H1 (cell line): ENCODE data around the gene FGF3. TPM values are rescaled to one million over a fixed set of nuclear protein-coding genes. Genes with fewer than 3 reads are reported as not detected.

Source experiments
- CTCF ChIA-PET: fragments of 300-600 bp; sonication (Branson Sonifier 250); formaldehyde crosslinking; loops from one replicate; lab custom pipeline; 2021; ENCODE audit not compliant: partially characterized antibody; lab: Charles Lee
- POLR2A ChIA-PET: fragments of 300-600 bp; sonication (Branson Sonifier 250); formaldehyde crosslinking; loops from one replicate; lab custom pipeline; 2021; ENCODE audit warnings: inconsistent platforms; ENCODE audit not compliant: partially characterized antibody; lab: Charles Lee
- DNase-seq, 2 experiments: peaks; one replicate each; pipeline versions ENCODE4 v3.0.0 to v3.0.0-alpha.2; 2010 to 2022; ENCODE audit warnings: low spot score in 2 of 2, low read depth in 1 of 2, mixed read lengths in 1 of 2
- FAIRE-seq: peaks from 2 replicates; lab custom pipeline; 2011; peaks lifted over from hg19 to GRCh38; lab: Jason Lieb, UNC
- H2AFZ ChIP-seq: 2 replicates; pipeline ENCODE4 v1.8.1; 2012; ENCODE audit warnings: low read length, inconsistent platforms
- H2AK5ac ChIP-seq: 2 replicates; pipeline ENCODE4 v1.6.1; 2013; ENCODE audit warnings: low read depth, low read length
- H2BK120ac ChIP-seq: replicated peaks from 2 replicates; pipeline ENCODE3; 2013; ENCODE audit warnings: low read depth, low read length, inconsistent platforms
- H2BK12ac ChIP-seq: 2 replicates; pipeline ENCODE4 v1.6.1; 2013; ENCODE audit warnings: low read depth, low read length
- H2BK15ac ChIP-seq: 2 replicates; pipeline ENCODE4 v1.6.1; 2013; ENCODE audit warnings: low read length
- H2BK20ac ChIP-seq: 2 replicates; pipeline ENCODE4 v1.6.1; 2013; ENCODE audit warnings: low read length
- H2BK5ac ChIP-seq: 2 replicates; pipeline ENCODE4 v1.6.1; 2013; ENCODE audit warnings: low read depth, low read length
- H3K14ac ChIP-seq: 2 replicates; pipeline ENCODE4 v1.6.1; 2013; ENCODE audit warnings: inconsistent platforms; ENCODE audit not compliant: insufficient read length
- H3K18ac ChIP-seq: 2 replicates; pipeline ENCODE4 v1.6.1; 2013; ENCODE audit warnings: low read length; ENCODE audit errors: extremely low read depth
- H3K23ac ChIP-seq: 2 replicates; pipeline ENCODE4 v1.6.1; 2013; ENCODE audit warnings: inconsistent platforms; ENCODE audit not compliant: insufficient read length
- H3K23me2 ChIP-seq: 2 replicates; pipeline ENCODE4 v1.6.1; 2013; ENCODE audit warnings: low read depth, low read length
- H3K27ac ChIP-seq: 2 replicates; pipeline ENCODE4 v1.6.1; 2011; ENCODE audit warnings: low read depth, low read length, inconsistent platforms
- H3K27me3 ChIP-seq, 4 experiments: replicated peaks in 1 of 4; 1 replicate in 1 of 4; 2 replicates in 3 of 4; pipeline versions ENCODE4 v1.6.1 to v1.8.1; 2011 to 2013; ENCODE audit warnings: low read length in 3 of 4, mild to moderate bottlenecking in 3 of 4, inconsistent platforms in 2 of 4, mixed read lengths in 2 of 4, moderate library complexity in 1 of 4; ENCODE audit not compliant: control insufficient read depth in 3 of 4, insufficient read depth in 3 of 4; ENCODE audit errors: extremely low read depth in 1 of 4
- H3K36me3 ChIP-seq, 4 experiments: 2 replicates each; pipeline versions ENCODE4 v1.6.1 to v1.8.1; 2011 to 2013; ENCODE audit warnings: mild to moderate bottlenecking in 4 of 4, low read length in 3 of 4, moderate library complexity in 2 of 4, control low read depth in 1 of 4, inconsistent platforms in 1 of 4; ENCODE audit not compliant: insufficient read depth in 4 of 4, control insufficient read depth in 2 of 4
- H3K4ac ChIP-seq: replicated peaks from 2 replicates; pipeline ENCODE3; 2013; ENCODE audit warnings: low read length, low read depth, mixed read lengths, inconsistent platforms; ENCODE audit not compliant: insufficient read length
- H3K4me1 ChIP-seq, 4 experiments: replicated peaks in 1 of 4; 1 replicate in 1 of 4; 2 replicates in 3 of 4; pipeline versions ENCODE4 v1.6.1 to v1.8.1; 2011 to 2013; ENCODE audit warnings: low read length in 3 of 4, inconsistent platforms in 2 of 4, mixed read lengths in 1 of 4; ENCODE audit not compliant: insufficient read depth in 4 of 4, control insufficient read depth in 3 of 4
- H3K4me2 ChIP-seq, 2 experiments: 2 replicates each; pipeline versions ENCODE4 v1.6.1 to v1.8.1; 2011 to 2013; ENCODE audit warnings: low read depth in 2 of 2, low read length in 2 of 2, control low read depth in 1 of 2, inconsistent platforms in 1 of 2, mild to moderate bottlenecking in 1 of 2; ENCODE audit not compliant: insufficient read depth in 1 of 2
- H3K4me3 ChIP-seq, 4 experiments: fragments of 200-600, 300-600 bp in 1 of 4; sonication (generic), shearing (Covaris generic), sonication (Bioruptor Twin) in 1 of 4; 2 replicates each; pipeline versions ENCODE4 v1.5.1 to v1.8.1; 2011 to 2016; ENCODE audit warnings: low read length in 4 of 4, low read depth in 3 of 4, control low read depth in 2 of 4, inconsistent platforms in 2 of 4, mild to moderate bottlenecking in 2 of 4, mixed read lengths in 1 of 4, moderate library complexity in 1 of 4; ENCODE audit not compliant: insufficient read depth in 2 of 4; ENCODE audit errors: extremely low read depth in 1 of 4
- H3K56ac ChIP-seq: replicated peaks from 2 replicates; pipeline ENCODE3; 2013; ENCODE audit warnings: low read depth, mild to moderate bottlenecking, mixed read lengths, low read length, inconsistent platforms; ENCODE audit not compliant: insufficient read length
- H3K79me1 ChIP-seq: 2 replicates; pipeline ENCODE4 v1.6.1; 2013; ENCODE audit warnings: low read depth, low read length, control low read depth
- H3K79me2 ChIP-seq, 2 experiments: 2 replicates each; pipeline versions ENCODE4 v1.6.1 to v1.8.1; 2012 to 2013; ENCODE audit warnings: low read length in 2 of 2, mild to moderate bottlenecking in 2 of 2, inconsistent platforms in 1 of 2; ENCODE audit not compliant: insufficient read depth in 2 of 2, control insufficient read depth in 1 of 2
- H3K9ac ChIP-seq, 4 experiments: replicated peaks in 1 of 4; 1 replicate in 1 of 4; 2 replicates in 3 of 4; pipeline versions ENCODE4 v1.6.1 to v1.8.1; 2011 to 2013; ENCODE audit warnings: low read depth in 3 of 4, low read length in 3 of 4, control low read depth in 2 of 4, mild to moderate bottlenecking in 2 of 4, moderate library complexity in 2 of 4, inconsistent platforms in 1 of 4; ENCODE audit errors: extremely low read depth in 1 of 4
- H3K9me3 ChIP-seq, 2 experiments: 2 replicates each; pipeline versions ENCODE4 v1.6.1 to v1.8.1; 2012 to 2013; ENCODE audit warnings: mild to moderate bottlenecking in 2 of 2, moderate library complexity in 2 of 2, control low read depth in 1 of 2, inconsistent platforms in 1 of 2, low read depth in 1 of 2, low read length in 1 of 2, mixed read lengths in 1 of 2; ENCODE audit not compliant: insufficient read depth in 2 of 2
- H4K20me1 ChIP-seq, 2 experiments: replicated peaks in 1 of 2; 2 replicates each; pipeline versions ENCODE3 to v1.8.1; 2011 to 2013; ENCODE audit warnings: inconsistent platforms in 2 of 2, low read length in 2 of 2, mild to moderate bottlenecking in 1 of 2; ENCODE audit not compliant: insufficient read depth in 2 of 2, control insufficient read depth in 1 of 2
- H4K5ac ChIP-seq: 2 replicates; pipeline ENCODE4 v1.6.1; 2013; ENCODE audit warnings: low read length, low read depth, mixed read lengths, inconsistent platforms; ENCODE audit not compliant: insufficient read length
- H4K8ac ChIP-seq: 2 replicates; pipeline ENCODE4 v1.8.0; 2013; ENCODE audit warnings: mild to moderate bottlenecking, moderate library complexity, low read length, inconsistent platforms; ENCODE audit not compliant: insufficient read depth; ENCODE audit errors: extremely low read depth
- H4K91ac ChIP-seq: replicated peaks from 2 replicates; pipeline ENCODE3; 2013; ENCODE audit warnings: low read length, mixed read lengths, inconsistent platforms; ENCODE audit not compliant: insufficient read length
- BACH1 ChIP-seq: IDR thresholded peaks from 2 replicates; pipeline ENCODE4 v1.6.1; 2012; ENCODE audit warnings: low read length, improper control_type of control experiment
- CTBP2 ChIP-seq: IDR thresholded peaks from 2 replicates; pipeline ENCODE4 v1.7.0; 2011; ENCODE audit warnings: borderline replicate concordance, mild to moderate bottlenecking, moderate library complexity, mixed read lengths, low read length; ENCODE audit not compliant: insufficient read depth, insufficient read length
- GABPA ChIP-seq: IDR thresholded peaks from 2 replicates; pipeline ENCODE4 v1.6.1; 2011; ENCODE audit warnings: mild to moderate bottlenecking, low read length, moderate library complexity, borderline replicate concordance; ENCODE audit not compliant: insufficient read depth
- JUN ChIP-seq: IDR thresholded peaks from 2 replicates; pipeline ENCODE4 v1.6.1; 2011; ENCODE audit warnings: low read depth, mild to moderate bottlenecking, improper control_type of control experiment, low read length
- WGBS, 2 experiments: shearing (Covaris generic) in 1 of 2; methylation state at CpG; one replicate each; pipeline versions ENCODE4 v1.1.6 to v1.1.7; 2013 to 2015; ENCODE audit warnings: low lambda C conversion rate in 2 of 2, mixed read lengths in 2 of 2, inconsistent platforms in 1 of 2, low coverage in 1 of 2, missing lambda C conversion rate in 1 of 2; ENCODE audit not compliant: insufficient replicate concordance in 2 of 2, insufficient coverage in 1 of 2, insufficient read length in 1 of 2; ENCODE audit errors: extremely low coverage in 1 of 2, missing lambda C conversion rate in 1 of 2; 5-methylcytosine and 5-hydroxymethylcytosine counted together
- polyA plus RNA-seq, 7 experiments: library from polyadenylated mRNA; depleted of rRNA in 3 of 7; stranded (reverse) in 5 of 7; unstranded in 2 of 7; fragments of >200 nt in 5 of 7; fragments of 200-250 nt in 2 of 7; gene quantifications; 1 replicate in 5 of 7; 2 replicates in 1 of 7; 4 replicates in 1 of 7; pipeline versions ENCODE4 v1.2.1 to v1.2.3, GENCODE V29; 2011 to 2013; ENCODE audit warnings: missing spikeins in 2 of 7, mixed read lengths in 2 of 7
- total RNA-seq: library from RNA; stranded (reverse); fragmentation: NEBNext Ultra II Directional; extraction: Animal tissue kit (Norgen Biotek cat#: 25700); gene quantifications from 2 replicates; pipeline ENCODE4 v1.2.1, GENCODE V29; 2021

The FGF3 gene
- total and polyA plus RNA-seq, 2 of the 8 experiments (the other 6 are each of a cell fraction or from before 2014, with no cell fraction given) = not detected

- Histone ChIP-seq H3K79me1 (no peaks in the 10 kb centered on the region), H3K18ac (no peak overlapping the region), H2BK12ac (no peak overlapping the region), H2AK5ac (no peak overlapping the region), H3K4me3 (no peak overlapping the region), H3K14ac (no peak overlapping the region), H3K27me3 (no peaks in the 10 kb centered on the region; a peak in 1 of 7 replicates), H3K9me3 (peaks cover 6 to 7% of the 10 kb centered on the region in 2 experiments; a peak in 1 of 4 replicates), H2BK5ac (no peak overlapping the region), H4K8ac (no peak overlapping the region), H4K5ac (no peak overlapping the region), H3K79me2 (no peaks in the 10 kb centered on the region), H3K56ac (no peak overlapping the region), H3K4me2 (no peak overlapping the region), H2AFZ (no peak overlapping the region), H2BK20ac (no peak overlapping the region), H3K4ac (no peak overlapping the region), H3K9ac (no peak overlapping the region), H4K91ac (no peak overlapping the region), H4K20me1 (no peaks in the 10 kb centered on the region), H2BK15ac (no peak overlapping the region), H3K36me3 (no peaks in the 10 kb centered on the region), H3K23me2 (no peaks in the 10 kb centered on the region), H3K27ac (no peak overlapping the region), H3K23ac (no peak overlapping the region), H2BK120ac (no peak overlapping the region), H3K4me1 (peaks cover 0 to 6% (median 0%) of the 10 kb centered on the region in 4 experiments; a peak in 1 of 7 replicates)
- DNase-seq = no peak
- TF ChIP-seq GABPA (no peak), JUN (no peak), CTBP2 (no peak), BACH1 (no peak)
- CTCF ChIA-PET = interaction anchor here (0.6 to 3.0 kb wide), 8 partner anchors 10 to 77 kb away, joined by 3 to 10 read pairs (median 4); no protein-coding TSS in a partner anchor
- no peak for FAIRE-seq
- POLR2A ChIA-PET = no interaction called here
- WGBS, 2 experiments = 93% methylated on average over 4 of the region's 4 CpGs; no CpG with 5 or more reads in 1 of the 2 experiments
Observed at GRCh38 chr11:69760319-69760718, 58.9 kb downstream of the FGF3 start.
